AML-193 (cell line): ENCODE results near the gene TMEM63C.

Experiments used
- DNase-seq, 2 experiments: peaks; one replicate each; lab custom pipeline; 2025; lab: John Stamatoyannopoulos, UW

Gene TMEM63C

DNA sequence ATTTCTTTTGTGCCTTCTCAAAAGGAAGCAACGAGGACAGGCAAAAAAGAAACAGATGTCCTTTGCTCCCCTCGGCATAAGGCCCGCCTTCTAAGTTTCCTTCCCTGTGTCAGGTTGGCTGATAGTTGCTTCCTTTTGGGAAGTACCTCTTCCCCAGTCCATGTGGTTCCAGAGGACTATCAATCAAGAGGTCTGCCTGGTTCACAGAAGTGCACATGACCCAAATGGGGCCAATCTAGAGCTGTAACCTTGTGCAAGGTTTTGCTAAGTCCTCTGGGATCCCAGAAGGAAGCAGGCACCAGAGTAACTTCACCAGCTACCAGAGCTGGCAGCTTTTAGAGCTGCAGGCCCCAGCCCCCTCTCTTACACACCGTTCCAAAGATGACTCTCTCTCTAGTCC, 42.6 kb downstream of the TMEM63C start:
- no peak for DNase-seq

DNA sequence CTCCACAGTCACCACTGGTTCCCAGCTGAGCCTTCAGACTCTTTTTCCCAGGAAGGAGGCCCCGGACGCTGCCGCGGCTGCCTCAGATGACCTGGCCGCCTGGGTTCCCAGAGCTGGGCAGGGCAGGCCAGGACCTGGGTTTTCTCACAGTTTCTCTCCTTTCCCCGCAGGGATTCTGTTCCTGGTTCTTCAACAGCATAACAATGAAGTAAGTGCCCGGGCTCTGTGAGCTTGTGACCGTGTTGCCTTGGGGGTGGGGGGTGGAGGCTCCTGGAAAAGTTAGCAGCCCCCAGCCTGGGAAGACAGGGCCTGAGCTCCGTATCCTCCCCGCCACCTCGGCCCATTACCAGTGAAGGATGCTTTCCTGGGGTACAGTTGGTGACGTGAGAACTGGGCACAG, 43.7 kb downstream of the TMEM63C start:
- DNase-seq: no peak

DNA sequence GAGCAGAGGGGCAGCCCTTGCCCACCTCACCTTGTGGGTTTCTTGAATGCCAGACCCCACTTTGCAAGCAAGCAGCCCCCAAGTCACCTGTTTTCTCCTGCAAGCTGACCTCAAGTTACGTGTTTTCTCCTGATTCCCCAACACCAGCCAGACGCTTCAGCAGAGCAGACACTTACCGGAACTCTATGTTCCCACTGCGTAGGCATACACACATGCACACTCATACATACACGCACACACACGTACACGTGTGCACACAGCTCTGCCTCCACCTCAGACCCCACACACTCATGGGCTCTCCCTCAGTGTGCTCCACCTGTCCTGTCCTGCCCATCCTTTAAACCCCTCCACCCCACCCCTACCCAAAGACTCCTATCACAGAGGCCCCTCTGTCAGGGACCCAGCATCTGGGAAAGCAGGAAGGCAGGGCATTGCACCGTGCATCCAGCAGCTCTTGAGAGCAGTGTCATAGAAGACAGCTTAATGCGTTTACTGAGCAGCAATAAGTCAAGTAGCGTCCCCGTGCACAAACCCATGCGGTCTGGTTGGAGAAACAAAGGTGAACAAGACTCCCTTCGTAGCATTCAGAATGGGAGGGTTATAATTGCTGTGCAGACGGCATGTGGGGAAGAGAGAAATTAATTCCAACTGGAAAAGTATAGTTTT, 44.4 kb downstream of the TMEM63C start:
- no peak for DNase-seq

DNA sequence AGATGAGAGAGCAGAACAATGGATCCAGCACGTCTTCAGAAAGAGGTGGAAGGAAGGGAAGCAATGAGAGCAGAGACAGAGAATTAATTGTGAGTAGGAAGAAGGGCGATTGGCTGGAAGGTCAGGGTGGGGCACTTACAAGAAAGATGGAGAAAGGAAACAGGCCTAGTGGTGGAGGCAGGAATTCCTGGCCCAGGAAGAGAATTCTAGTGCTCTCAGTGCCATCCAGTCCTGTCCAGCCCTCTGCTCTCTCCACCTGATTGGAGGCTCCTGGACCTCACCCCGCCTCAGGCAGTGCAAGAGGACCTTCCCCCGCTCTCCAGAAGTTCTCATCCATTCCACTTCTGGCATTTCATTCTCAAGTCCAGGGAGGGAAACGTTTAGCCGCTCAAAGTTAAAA, 46.5 kb downstream of the TMEM63C start:
- no peak for DNase-seq

DNA sequence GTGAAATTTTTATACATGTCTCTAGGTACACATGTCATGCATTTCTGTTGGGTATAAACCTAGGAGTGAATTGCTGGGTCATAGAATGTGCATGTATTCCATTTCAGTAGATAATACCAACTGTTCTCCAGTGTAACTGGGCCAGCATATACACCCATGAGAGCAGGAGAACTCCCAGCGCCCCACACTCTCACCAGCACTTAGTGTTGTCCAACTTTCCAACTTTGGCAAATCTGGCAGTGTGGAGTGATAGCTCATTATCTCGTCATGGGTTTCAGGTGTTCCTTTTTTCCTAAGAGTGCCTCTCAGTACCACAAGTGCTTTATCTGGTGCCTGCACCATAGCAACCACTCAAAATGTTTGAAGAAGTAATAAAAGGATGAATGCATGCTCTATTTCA, 49.3 kb downstream of the TMEM63C start:
- no peak for DNase-seq

DNA sequence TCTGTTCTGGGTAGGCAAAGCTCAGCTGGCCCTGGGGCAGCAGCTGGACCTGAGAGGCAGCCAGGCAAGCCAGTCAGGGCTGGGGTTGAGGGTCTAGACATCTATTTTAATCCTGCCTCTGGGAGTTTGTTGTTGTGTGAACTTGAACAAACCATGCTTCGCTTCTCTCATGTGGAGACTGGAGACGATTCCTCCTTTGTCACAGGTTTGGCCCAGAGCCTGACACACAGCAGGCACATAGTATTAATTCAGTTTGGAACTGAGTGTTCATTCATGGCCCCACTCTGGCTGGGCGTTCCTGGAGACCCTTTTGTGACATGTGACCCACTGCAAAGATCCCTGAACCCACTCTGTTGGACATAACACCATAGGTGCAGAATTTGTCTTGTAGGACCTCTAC, 50.1 kb downstream of the TMEM63C start:
- no peak for DNase-seq

DNA sequence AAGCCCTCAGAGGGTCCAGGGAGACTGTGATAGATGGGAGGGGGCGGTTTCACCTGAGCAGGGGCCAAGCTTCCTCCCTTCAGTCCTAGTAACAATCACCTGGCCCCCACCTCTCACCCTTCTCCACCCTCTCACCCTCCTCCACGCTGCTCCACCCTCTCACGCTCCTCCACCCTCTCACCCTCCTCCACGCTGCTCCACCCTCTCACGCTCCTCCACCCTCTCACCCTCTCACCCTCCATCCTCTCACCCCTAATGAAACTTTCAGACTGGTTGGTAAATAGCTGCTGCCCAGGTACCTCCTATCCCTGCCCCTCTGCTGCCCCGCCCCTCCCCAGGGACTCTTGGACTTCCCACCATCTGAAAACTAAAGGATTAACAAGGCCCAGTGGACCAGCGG, 55.2 kb downstream of the TMEM63C start:
- no peak for DNase-seq

DNA sequence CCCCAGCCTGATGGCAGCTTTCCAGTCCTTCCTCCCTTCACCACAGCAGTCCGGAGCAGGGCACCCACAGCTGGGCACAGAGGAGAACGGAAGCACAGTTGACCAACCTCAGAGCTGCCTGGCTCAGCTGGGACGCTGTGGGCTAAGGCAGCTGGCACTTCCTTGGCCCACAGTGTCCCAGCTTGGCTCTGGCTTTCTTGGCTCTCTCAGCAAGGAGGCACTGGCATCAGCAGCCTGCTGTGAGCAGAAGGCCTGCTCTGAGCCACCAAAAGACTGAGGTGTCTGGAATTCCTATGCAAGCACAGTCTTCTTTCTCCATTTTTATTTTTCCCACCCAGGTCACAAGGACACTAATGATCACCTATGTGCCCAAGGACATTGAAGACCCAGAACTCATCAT, 56.8 kb downstream of the TMEM63C start:
- DNase-seq: no peak

DNA sequence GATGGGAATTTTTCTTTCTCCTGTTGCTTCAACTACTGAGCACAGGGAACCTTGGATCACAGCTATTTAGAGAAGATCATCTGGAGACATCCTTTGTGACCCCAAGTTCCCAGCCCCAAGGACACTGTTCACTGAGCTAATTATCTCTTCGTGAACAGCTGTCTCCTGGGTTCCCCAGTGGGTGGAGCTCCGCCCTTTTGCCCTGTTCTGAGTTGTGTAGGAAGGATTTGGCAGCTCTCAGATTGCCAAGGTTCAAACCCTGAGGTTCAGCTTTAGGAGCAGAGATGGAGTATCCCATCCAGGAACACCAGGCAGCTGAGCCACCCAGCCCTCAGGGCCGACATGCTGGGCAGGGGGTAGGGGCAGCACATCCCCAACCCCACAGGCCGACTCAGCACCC, 57.4 kb downstream of the TMEM63C start:
- no peak for DNase-seq

DNA sequence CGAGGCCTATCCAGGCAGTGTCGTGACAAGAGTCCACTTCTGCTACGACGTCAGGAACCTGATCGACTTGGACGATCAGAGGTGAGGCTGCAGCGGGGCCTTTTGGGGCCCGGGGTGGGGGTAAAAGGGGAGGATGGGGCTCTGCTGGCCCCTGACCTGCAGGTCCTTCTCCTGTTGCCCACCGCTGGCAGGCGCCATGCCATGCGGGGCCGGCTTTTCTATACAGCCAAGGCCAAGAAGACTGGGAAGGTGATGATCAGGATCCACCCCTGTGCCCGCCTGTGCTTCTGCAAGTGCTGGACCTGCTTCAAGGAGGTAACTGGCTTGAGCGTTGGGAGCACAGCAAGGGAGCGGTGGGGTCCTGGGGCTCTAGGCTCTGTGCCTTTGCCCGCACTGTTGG, 57.8 kb downstream of the TMEM63C start:
- DNase-seq: no peak

DNA sequence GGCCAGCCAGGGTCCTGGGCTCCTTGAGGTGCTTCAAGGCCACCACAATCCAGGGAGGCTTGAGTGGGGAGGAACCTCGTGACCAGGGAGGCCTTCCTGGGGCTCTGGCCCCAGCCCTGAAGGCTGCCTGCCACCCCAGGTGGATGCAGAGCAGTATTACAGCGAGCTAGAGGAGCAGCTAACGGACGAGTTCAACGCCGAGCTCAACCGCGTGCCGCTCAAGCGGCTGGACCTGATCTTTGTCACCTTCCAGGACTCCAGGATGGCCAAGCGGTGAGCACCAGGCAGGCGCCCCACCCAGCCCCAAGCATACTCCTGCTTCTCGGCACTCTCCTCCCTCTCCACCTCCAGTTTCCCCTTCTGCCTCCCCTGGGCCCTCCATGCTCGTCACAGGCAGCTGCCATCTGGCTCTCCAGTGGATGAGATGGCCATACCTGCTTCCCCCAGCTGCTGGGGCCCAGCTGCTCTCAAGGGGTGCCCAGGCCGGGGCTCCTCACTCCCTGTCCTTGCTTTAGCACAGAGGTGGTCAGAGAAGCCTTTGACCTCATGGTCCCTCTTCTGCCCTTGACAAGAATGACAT, 58.8 kb downstream of the TMEM63C start:
- DNase-seq: no peak

DNA sequence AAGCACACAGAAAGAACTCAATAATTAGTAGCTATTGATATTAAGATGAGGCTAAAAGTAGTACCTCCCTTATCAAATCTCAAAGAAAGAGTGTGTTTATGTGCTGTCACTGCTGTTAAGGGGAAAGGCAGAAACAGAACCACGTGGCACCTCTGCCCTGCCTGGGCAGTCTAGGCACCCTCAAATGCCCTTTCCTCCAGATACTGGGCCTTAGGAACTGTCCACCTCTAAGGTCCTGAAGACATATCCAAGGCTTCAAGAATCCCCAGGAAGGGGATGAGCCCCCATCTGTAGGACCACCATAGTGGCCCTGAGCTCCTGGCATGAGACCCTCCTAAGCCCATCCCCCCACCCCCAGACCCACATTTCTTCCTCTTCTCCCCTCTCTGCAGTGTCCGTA, 60.4 kb downstream of the TMEM63C start:
- DNase-seq: no peak

DNA sequence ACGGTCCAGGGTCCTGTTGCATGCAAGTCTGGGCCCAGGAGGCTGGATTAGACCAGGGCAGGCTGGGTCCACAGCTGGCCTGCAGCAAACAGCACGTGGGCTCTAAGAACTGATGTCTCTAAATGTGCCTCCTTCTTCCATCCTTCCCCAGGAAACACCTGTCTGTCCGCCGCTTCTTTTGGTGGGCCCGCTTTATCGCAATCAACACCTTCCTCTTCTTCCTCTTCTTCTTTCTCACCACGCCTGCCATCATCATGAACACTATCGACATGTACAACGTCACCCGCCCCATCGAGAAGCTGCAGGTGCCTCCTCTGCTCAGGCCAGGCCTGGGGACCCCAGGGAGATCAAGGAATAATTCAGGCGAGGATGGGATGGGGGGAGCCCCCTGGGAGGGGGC, 61.2 kb downstream of the TMEM63C start:
- DNase-seq: no peak

DNA sequence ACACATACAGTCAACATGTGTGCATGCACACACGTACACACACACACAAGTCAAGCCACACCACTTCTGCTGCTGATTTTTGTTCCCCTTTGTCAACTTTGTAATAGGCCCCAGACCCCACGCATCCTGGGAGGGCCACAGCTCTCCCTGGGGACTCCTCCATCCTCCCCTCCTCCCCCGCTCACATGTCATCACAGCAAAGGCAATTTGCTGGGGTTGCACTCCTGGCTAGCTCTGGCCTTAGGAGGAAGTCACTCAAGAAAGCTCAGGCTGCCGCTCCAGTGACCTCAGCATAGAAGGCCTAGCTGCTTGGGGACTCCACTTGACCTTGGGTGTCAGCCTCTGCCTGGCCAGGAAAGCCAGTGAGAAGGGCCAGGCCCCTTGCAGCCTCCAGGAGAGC, 62.3 kb downstream of the TMEM63C start:
- no peak for DNase-seq

DNA sequence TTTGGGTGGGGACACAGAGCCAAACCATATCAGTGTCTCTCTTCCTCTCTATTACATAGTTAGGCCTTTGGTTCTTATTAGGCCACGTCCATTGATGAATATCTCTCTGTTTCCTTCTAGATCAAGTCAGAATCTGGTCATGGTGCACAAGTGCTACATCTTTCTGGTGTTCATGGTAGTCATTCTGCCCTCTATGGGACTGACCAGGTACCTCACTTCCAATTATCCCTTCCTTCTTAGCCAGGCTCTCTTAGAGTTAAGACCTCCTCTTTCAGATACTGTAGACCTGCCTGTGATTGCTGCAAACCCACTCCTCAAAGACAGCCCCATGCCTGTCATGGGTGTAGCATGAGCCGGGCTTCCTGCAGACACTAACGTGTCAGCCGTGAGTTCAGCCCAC, 64.2 kb downstream of the TMEM63C start:
- DNase-seq: no peak

DNA sequence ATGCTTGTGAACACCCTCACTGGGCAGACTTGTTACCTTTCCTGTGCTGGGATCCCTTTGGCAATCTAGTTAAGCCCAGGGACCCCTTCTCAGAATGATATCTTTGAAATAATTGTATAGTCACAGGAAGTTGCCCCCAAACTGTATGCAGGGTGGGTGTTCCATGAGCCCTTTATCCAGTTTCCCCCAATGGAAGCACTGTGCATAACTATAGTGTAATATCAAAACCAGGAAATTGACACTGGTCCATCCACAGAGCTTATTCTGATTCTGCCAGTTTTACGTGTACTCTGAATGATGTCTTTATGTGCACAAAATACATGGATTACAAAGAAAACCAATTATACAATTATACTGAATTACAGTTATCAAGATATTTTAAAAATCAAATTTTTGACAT, 65.2 kb downstream of the TMEM63C start:
- DNase-seq: no peak

DNA sequence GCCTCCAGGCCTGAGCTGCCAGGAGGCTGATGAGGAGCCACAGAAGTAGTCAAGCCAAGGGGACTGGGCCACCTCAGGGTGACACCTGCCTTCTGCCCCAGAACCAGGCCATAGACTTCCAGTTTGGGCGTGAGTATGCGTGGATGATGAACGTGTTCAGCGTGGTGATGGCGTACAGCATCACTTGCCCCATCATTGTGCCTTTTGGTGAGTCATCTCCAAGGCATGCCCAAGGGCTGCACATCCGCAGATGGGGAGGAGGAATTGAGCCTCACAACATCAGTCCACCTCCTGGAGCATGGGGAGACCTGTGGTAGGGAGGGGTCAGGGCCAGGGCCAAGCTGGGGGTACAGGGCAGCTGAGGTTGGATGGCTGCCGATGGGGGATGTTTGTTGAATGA, 67.1 kb downstream of the TMEM63C start:
- no peak for DNase-seq

DNA sequence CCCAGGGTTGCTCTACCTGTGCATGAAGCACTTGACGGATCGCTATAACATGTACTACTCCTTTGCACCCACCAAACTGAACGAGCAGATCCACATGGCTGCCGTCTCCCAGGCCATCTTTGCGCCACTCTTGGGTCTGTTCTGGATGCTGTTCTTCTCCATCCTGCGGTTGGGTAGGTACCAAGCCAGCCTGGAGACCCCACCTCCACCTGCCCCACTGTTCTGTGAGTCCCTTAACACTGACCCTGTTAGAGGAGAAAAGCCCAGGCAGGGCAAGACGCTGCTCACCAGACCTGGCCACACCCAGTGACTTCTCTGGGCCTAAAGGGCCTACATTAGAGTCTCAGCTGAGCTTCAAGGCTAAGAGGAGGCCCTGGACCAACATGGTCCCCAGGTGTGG, 67.7 kb downstream of the TMEM63C start:
- no peak for DNase-seq

DNA sequence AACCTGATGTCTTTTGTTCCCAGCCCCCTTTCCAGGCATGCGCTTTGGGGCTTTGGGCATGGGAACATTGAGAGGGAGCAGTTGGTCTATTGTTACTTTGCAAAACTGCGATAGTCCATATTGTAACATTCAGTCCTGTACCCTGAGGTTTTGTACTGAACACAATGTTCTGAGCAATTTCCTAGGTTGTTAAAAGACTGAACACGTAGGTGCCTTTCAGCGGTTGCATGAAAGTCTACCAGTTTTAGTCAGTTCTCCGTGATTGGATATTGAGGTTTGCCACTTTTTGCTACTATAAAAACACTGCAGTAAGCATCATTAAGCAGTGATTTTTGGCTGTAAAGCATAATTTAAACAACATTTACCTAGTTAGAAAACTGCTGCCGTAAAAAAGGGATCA, 69.3 kb downstream of the TMEM63C start:
- DNase-seq: no peak

DNA sequence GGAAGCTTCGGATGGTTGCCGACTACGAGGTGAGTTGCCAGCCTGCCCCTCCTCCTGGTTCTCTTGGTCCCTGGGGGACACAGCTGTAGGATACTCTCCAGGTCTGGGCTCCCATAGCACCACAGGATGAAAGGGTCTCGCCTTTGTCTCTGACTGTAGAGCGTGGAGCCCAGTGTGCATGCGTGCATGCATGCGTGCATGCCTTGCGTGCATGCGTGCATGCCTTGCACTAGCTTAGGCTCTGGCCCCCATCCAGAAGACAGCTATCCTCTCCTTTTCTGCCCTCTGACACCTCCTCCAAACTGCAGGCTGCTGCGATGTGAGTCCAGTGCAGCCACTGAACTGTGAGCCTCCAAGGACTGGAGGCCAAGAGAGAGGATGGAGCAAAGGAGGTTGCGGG, 70.3 kb downstream of the TMEM63C start:
- DNase-seq: no peak

DNA sequence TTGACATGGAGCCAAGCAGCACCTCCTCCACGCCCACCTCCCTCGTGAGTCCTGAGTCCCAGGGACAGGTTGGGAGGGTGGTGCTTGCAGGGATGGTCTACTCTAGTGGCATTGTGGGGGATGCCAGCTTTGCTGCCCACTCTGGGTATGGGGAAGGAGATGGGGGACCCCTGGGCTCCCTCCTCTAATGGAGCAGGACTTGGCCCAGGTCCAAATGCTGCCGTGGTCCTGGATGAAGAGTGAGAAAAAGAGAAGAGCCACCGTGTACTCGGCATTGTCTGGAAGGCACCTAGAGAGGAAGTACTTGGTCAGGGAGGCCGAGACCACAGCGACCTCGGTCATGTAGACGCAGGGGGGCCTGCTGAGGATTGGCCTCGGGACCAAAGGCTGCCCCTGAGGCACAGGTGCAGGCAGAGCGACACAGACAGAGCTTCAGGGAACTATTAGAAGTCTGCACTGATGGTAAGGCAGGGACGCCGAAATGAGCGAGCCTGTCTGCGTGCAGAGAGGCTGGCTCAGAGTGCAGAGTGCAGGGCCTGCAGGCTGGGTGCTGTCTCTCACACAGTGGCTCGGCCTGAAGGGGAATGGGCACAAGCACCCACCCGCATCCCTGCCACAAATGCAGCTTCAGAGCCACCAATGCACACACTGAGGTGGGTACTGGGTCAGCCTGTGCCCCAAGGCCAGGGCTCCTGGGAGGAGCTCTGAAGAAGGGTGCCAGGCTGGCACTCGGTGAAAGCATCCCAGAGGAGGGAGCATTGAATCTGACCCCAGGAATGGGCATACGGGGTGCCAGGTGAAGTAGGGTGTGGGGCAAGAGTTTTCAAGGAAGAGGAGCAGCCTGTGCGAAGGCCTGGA, 72.0 kb downstream of the TMEM63C start:
- no peak for DNase-seq

DNA sequence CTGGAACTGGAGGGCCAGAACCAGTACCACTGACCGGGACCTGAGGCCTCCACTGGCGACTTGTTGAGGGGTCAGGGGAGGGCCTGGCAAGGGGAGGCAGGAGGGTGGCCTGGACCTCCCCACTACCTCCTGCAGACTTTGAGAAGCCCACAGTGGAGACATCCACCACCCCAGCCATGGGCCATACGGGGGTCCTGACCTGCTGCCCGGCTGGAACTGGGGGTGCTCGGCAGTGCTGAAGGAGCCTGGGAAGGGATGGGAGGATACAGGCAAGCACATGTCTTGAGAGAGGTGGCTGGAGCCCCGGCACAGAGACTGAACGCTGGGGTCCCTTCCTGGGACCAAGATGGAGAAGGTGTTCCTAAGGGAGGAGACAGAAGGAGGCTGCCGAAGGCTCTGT, 75.1 kb downstream of the TMEM63C start:
- no peak for DNase-seq

DNA sequence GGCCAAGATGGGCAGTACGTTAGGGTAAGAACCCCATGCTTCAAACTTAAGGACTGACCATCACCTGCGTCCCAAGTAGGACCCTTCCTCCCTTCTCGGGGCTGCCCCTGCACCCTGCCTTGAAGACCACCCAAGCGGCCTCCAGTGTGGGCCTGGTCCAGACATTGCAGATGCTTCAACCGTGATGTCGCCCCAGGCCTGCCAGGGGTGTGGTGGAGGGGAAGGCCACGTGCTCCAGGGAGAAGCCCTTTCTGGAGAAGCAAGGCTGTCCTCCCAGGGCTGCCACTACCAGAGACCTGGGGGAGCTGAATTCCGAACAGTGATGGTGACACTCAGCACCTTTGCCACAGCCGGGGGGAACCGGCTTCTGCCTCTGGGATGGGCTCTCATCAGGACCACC, 76.1 kb downstream of the TMEM63C start:
- no peak for DNase-seq

DNA sequence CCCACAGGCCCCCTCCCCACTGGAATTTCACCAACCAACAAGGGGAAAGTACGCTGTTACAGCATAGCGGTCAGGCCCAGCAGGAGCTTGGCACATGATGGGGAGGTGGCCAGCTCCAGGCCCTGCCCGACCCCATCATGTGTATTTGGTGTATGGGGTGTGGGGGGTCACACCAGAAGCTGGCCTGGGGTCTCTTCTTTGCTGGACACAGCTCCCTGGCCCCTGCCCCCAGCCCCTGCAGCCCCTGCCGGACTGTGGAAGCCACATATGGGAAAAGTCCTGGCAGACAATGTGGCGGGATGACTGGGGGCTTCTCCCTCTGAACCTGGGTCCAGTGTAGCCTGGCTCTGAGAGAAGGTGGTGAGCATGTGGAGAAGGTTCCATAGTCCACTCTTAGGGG, 77.0 kb downstream of the TMEM63C start:
- DNase-seq: no peak
